Activated naive CD8-positive, alpha-beta T cell (primary cell): ENCODE results near the gene CLPX.
"Not testable (repeated sequence)": the region's sequence is repeated elsewhere in the genome, so short reads cannot be mapped to it uniquely, and the experiment has no call there.

ENCODE experiments used
- H3K27ac Mint-ChIP-seq: one replicate; pipeline ENCODE4 v1.8.0; 2021; ENCODE audit warnings: mixed read lengths
- H3K27me3 Mint-ChIP-seq: one replicate; pipeline ENCODE4 v1.8.0; 2021; ENCODE audit warnings: mixed read lengths
- H3K36me3 Mint-ChIP-seq: one replicate; pipeline ENCODE4 v1.8.0; 2021; ENCODE audit warnings: mixed read lengths
- H3K4me1 Mint-ChIP-seq: one replicate; pipeline ENCODE4 v1.8.0; 2021; ENCODE audit warnings: low read depth, mixed read lengths
- H3K4me3 Mint-ChIP-seq: one replicate; pipeline ENCODE4 v1.8.0; 2021; ENCODE audit warnings: mild to moderate bottlenecking, mixed read lengths
- H3K9me3 Mint-ChIP-seq: one replicate; pipeline ENCODE4 v1.8.0; 2021; ENCODE audit warnings: low read depth, mixed read lengths

The CLPX gene

GRCh38 chr15:65165875-65166274 lies 19.3 kb downstream of the CLPX start:
- Mint-ChIP-seq H3K9me3 (no peaks in the 10 kb centered on the region), H3K4me3 (no peak overlapping the region), H3K27ac (no peak overlapping the region), H3K27me3 (no peaks in the 10 kb centered on the region), H3K36me3 (no peaks in the 10 kb centered on the region), H3K4me1 (peaks cover 19% of the 10 kb centered on the region)

- H3K4me1 Mint-ChIP-seq, result peaks cover 21% of the 10 kb centered on the region
- H3K9me3 Mint-ChIP-seq, result no peaks in the 10 kb centered on the region
- no peak overlapping the region for H3K27ac Mint-ChIP-seq
These were observed 21.0 kb downstream of the CLPX start for GRCh38 chr15:65164139-65164538.

GRCh38 chr15:65163041-65163440 lies 22.1 kb downstream of the CLPX start:
- Mint-ChIP-seq H3K36me3 (no peaks in the 10 kb centered on the region), H3K27ac (no peak overlapping the region), H3K9me3 (no peaks in the 10 kb centered on the region), H3K4me1 (peaks cover 21% of the 10 kb centered on the region), H3K27me3 (no peaks in the 10 kb centered on the region), H3K4me3 (no peak overlapping the region)

More at GRCh38 chr15:65164139-65164538, 21.0 kb downstream of the CLPX start:
- Mint-ChIP-seq H3K27me3 (no peaks in the 10 kb centered on the region), H3K4me3 (no peak overlapping the region), H3K36me3 (no peaks in the 10 kb centered on the region)

- Mint-ChIP-seq H3K4me3 (no peak overlapping the region), H3K27me3 (no peaks in the 10 kb centered on the region), H3K27ac (no peak overlapping the region), H3K36me3 (peaks cover 2% of the 10 kb centered on the region), H3K9me3 (no peaks in the 10 kb centered on the region), H3K4me1 (peaks cover 5% of the 10 kb centered on the region)
These were observed 28.4 kb downstream of the CLPX start for GRCh38 chr15:65156692-65157091.

- H3K9me3 Mint-ChIP-seq, result no peaks in the 10 kb centered on the region
- H3K27me3 Mint-ChIP-seq, result no peaks in the 10 kb centered on the region
- no peak overlapping the region for H3K4me3 Mint-ChIP-seq
- no peak overlapping the region for H3K27ac Mint-ChIP-seq
- H3K4me1 Mint-ChIP-seq, result no peaks in the 10 kb centered on the region
- H3K36me3 Mint-ChIP-seq, result peaks cover 2% of the 10 kb centered on the region
These were observed 30.4 kb downstream of the CLPX start for GRCh38 chr15:65154720-65155119.

- Mint-ChIP-seq H3K36me3 (peaks cover 4% of the 10 kb centered on the region), H3K27me3 (no peaks in the 10 kb centered on the region), H3K4me3 (no peak overlapping the region), H3K4me1 (no peaks in the 10 kb centered on the region), H3K27ac (peak overlapping the region; percentile 18), H3K9me3 (no peaks in the 10 kb centered on the region)
These were observed 37.2 kb downstream of the CLPX start for GRCh38 chr15:65147902-65148301.

GRCh38 chr15:65146438-65146837 lies 38.7 kb downstream of the CLPX start:
- Mint-ChIP-seq H3K36me3 (peaks cover 2% of the 10 kb centered on the region), H3K27me3 (no peaks in the 10 kb centered on the region), H3K4me1 (no peaks in the 10 kb centered on the region), H3K4me3 (no peak overlapping the region), H3K9me3 (no peaks in the 10 kb centered on the region), H3K27ac (peak overlapping the region; percentile 25)

- not testable (repeated sequence) for H3K4me1 Mint-ChIP-seq, H3K27ac Mint-ChIP-seq, H3K4me3 Mint-ChIP-seq, H3K9me3 Mint-ChIP-seq, H3K27me3 Mint-ChIP-seq, H3K36me3 Mint-ChIP-seq
These were observed 46.5 kb downstream of the CLPX start for GRCh38 chr15:65138631-65139030.

GRCh38 chr15:65137893-65138292 lies 47.2 kb downstream of the CLPX start:
- H3K4me1 Mint-ChIP-seq, H3K4me3 Mint-ChIP-seq, H3K27ac Mint-ChIP-seq, H3K36me3 Mint-ChIP-seq, H3K9me3 Mint-ChIP-seq, H3K27me3 Mint-ChIP-seq: not testable (repeated sequence)

GRCh38 chr15:65137089-65137488 lies 48.1 kb downstream of the CLPX start:
- not testable (repeated sequence) for H3K9me3 Mint-ChIP-seq, H3K4me1 Mint-ChIP-seq, H3K27ac Mint-ChIP-seq, H3K4me3 Mint-ChIP-seq, H3K36me3 Mint-ChIP-seq, H3K27me3 Mint-ChIP-seq

GRCh38 chr15:65134538-65134937 lies 50.6 kb downstream of the CLPX start:
- Mint-ChIP-seq H3K9me3 (peaks cover 6% of the 10 kb centered on the region), H3K27me3 (no peaks in the 10 kb centered on the region), H3K27ac (peak overlapping the region; percentile 98), H3K4me3 (peak overlapping the region; percentile 97), H3K4me1 (peaks cover 19% of the 10 kb centered on the region), H3K36me3 (peaks cover 9% of the 10 kb centered on the region)

- H3K36me3 Mint-ChIP-seq, result peaks cover 13% of the 10 kb centered on the region
- peak within 1 kb of the TSS; percentile 97 for H3K4me3 Mint-ChIP-seq
- peaks cover 6% of the 10 kb centered on the region for H3K9me3 Mint-ChIP-seq
- H3K27me3 Mint-ChIP-seq, result no peaks in the 10 kb centered on the region
- H3K27ac Mint-ChIP-seq, result peak within 1 kb of the TSS; percentile 98
- peaks cover 25% of the 10 kb centered on the region for H3K4me1 Mint-ChIP-seq
These were observed 51.5 kb downstream of the CLPX start, which contains the start of gene PDCD7 for GRCh38 chr15:65133548-65134200. Gene PDCD7, minus strand, starts transcription at chr15:65133808. Its CDS starts 27 bp downstream, at chr15:65133781.

GRCh38 chr15:65132878-65133547 lies 52.1 kb downstream of the CLPX start:
- Mint-ChIP-seq H3K27ac (peak overlapping the region; percentile 78), H3K9me3 (peaks cover 6% of the 10 kb centered on the region), H3K4me3 (peak overlapping the region; percentile 88), H3K27me3 (no peaks in the 10 kb centered on the region), H3K36me3 (peaks cover 13% of the 10 kb centered on the region), H3K4me1 (peaks cover 27% of the 10 kb centered on the region)

GRCh38 chr15:65130941-65131340 lies 54.2 kb downstream of the CLPX start:
- Mint-ChIP-seq H3K4me1 (peaks cover 33% of the 10 kb centered on the region), H3K9me3 (no peaks in the 10 kb centered on the region), H3K36me3 (peaks cover 8% of the 10 kb centered on the region), H3K27ac (no peak overlapping the region), H3K27me3 (no peaks in the 10 kb centered on the region), H3K4me3 (peak overlapping the region; percentile 54)

GRCh38 chr15:65115542-65115941 lies 69.6 kb downstream of the CLPX start:
- Mint-ChIP-seq H3K9me3 (no peaks in the 10 kb centered on the region), H3K27ac (no peak overlapping the region), H3K27me3 (no peaks in the 10 kb centered on the region)

GRCh38 chr15:65115086-65115485 lies 70.1 kb downstream of the CLPX start, which contains the start of gene UBAP1L:
Gene UBAP1L, minus strand, starts transcription at chr15:65115200. Its CDS starts 8,985 bp downstream, at chr15:65106215.
- Mint-ChIP-seq H3K4me1 (no peaks in the 10 kb centered on the region), H3K27ac (no peak within 1 kb of the TSS), H3K9me3 (no peaks in the 10 kb centered on the region), H3K36me3 (peaks cover 4% of the 10 kb centered on the region), H3K27me3 (no peaks in the 10 kb centered on the region), H3K4me3 (no peak within 1 kb of the TSS)

More at GRCh38 chr15:65115542-65115941, 69.6 kb downstream of the CLPX start:
- Mint-ChIP-seq H3K4me3 (no peak overlapping the region), H3K4me1 (no peaks in the 10 kb centered on the region), H3K36me3 (peaks cover 4% of the 10 kb centered on the region)
